ENCODE results near the gene WNT1.

Gene WNT1

GRCh38 chr12:49019443-49020324, 41.6 kb downstream of the WNT1 start:
- Histone ChIP-seq H3K4me3 (ENCODE audit: insufficient read depth in 1 of 2, low read depth in 1 of 2, low read length in 2 of 2) (no peak overlapping the region), H3K27me3 (ENCODE audit: control insufficient read depth in 1 of 2, insufficient read depth in 1 of 2, low read length in 2 of 2) (no peaks in the 10 kb centered on the region), H3K23ac (ENCODE audit: low read length in 2 of 2) (no peak overlapping the region), H2BK15ac (ENCODE audit: low read depth, poor library complexity, severe bottlenecking) (no peak overlapping the region), H3K9ac (ENCODE audit: low read length) (peak overlapping the region; percentile 98), H2BK12ac (ENCODE audit: low read length in 2 of 2) (no peak overlapping the region), H3K14ac (ENCODE audit: low read length in 2 of 2) (no peak overlapping the region), H4K8ac (ENCODE audit: low read length) (peak overlapping the region; percentile 45), H4K91ac (ENCODE audit: low read length) (no peak overlapping the region), H3K36me3 (ENCODE audit: control insufficient read depth in 1 of 2, insufficient read depth in 2 of 2, low read depth in 1 of 2, low read length in 2 of 2) (peaks cover 34 to 42% of the 10 kb centered on the region in 2 experiments), H2BK120ac (ENCODE audit: low read depth, low read length) (peak overlapping the region; percentile 59), H3K4me1 (ENCODE audit: control insufficient read depth, insufficient read depth, low read depth, low read length) (peaks cover 5% of the 10 kb centered on the region), H3K9me3 (ENCODE audit: control insufficient read depth, low read length) (no peaks in the 10 kb centered on the region), H3K4ac (ENCODE audit: low read depth in 1 of 2, low read length in 2 of 2) (no peak overlapping the region), H3K27ac (ENCODE audit: low read length, poor library complexity, severe bottlenecking) (no peak overlapping the region), H3K79me1 (replicated peaks; ENCODE audit: low read length, poor library complexity, severe bottlenecking) (peaks cover 26% of the 10 kb centered on the region), H2BK5ac (ENCODE audit: low read depth, low read length, poor library complexity, severe bottlenecking) (no peak overlapping the region), H3K4me2 (ENCODE audit: low read length, poor library complexity, severe bottlenecking) (no peak overlapping the region), H2AFZ (ENCODE audit: low read depth, low read length) (no peak overlapping the region), H2AK5ac (ENCODE audit: low read length, severe bottlenecking) (peak overlapping the region; percentile 51), H3K18ac (ENCODE audit: low read depth in 1 of 2, low read length in 2 of 2) (no peak overlapping the region)
- 84% methylated on average over 6 of the region's 10 CpGs for WGBS
- DNase-seq: peak; percentile 53

GRCh38 chr12:49020441-49020840, 42.3 kb downstream of the WNT1 start:
- no peak overlapping the region for H2BK15ac ChIP-seq (ENCODE audit: low read depth, poor library complexity, severe bottlenecking)
- DNase-seq: no peak
- H3K4me1 ChIP-seq (ENCODE audit: control insufficient read depth, insufficient read depth, low read depth, low read length): peaks cover 5% of the 10 kb centered on the region
- WGBS: 100% methylated on average over 1 of the region's 6 CpGs
- H3K4me2 ChIP-seq (ENCODE audit: low read length, poor library complexity, severe bottlenecking): no peak overlapping the region
- no peak overlapping the region for H3K18ac ChIP-seq (ENCODE audit: low read depth in 1 of 2, low read length in 2 of 2)
- H3K36me3 ChIP-seq (ENCODE audit: control insufficient read depth in 1 of 2, insufficient read depth in 2 of 2, low read depth in 1 of 2, low read length in 2 of 2): peaks cover 42 to 47% of the 10 kb centered on the region in 2 experiments
- H3K27me3 ChIP-seq (ENCODE audit: control insufficient read depth in 1 of 2, insufficient read depth in 1 of 2, low read length in 2 of 2): no peaks in the 10 kb centered on the region
- H3K14ac ChIP-seq (ENCODE audit: low read length in 2 of 2): no peak overlapping the region
- no peak overlapping the region for H2BK120ac ChIP-seq (ENCODE audit: low read depth, low read length)
- no peaks in the 10 kb centered on the region for H3K9me3 ChIP-seq (ENCODE audit: control insufficient read depth, low read length)
- H3K79me1 ChIP-seq (replicated peaks; ENCODE audit: low read length, poor library complexity, severe bottlenecking): peaks cover 25% of the 10 kb centered on the region
- no peak overlapping the region for H2BK12ac ChIP-seq (ENCODE audit: low read length in 2 of 2)
- no peak overlapping the region for H3K23ac ChIP-seq (ENCODE audit: low read length in 2 of 2)
- no peak overlapping the region for H4K8ac ChIP-seq (ENCODE audit: low read length)
- no peak overlapping the region for H3K4me3 ChIP-seq (ENCODE audit: insufficient read depth in 1 of 2, low read depth in 1 of 2, low read length in 2 of 2)
- H4K91ac ChIP-seq (ENCODE audit: low read length): no peak overlapping the region
- H3K9ac ChIP-seq (ENCODE audit: low read length): no peak overlapping the region
- H3K27ac ChIP-seq (ENCODE audit: low read length, poor library complexity, severe bottlenecking): no peak overlapping the region
- no peak overlapping the region for H2AK5ac ChIP-seq (ENCODE audit: low read length, severe bottlenecking)
- no peak overlapping the region for H3K4ac ChIP-seq (ENCODE audit: low read depth in 1 of 2, low read length in 2 of 2)
- H2AFZ ChIP-seq (ENCODE audit: low read depth, low read length): no peak overlapping the region
- H2BK5ac ChIP-seq (ENCODE audit: low read depth, low read length, poor library complexity, severe bottlenecking): no peak overlapping the region

GRCh38 chr12:49021292-49021915, 43.3 kb downstream of the WNT1 start:
- Histone ChIP-seq H3K27ac (ENCODE audit: low read length, poor library complexity, severe bottlenecking) (no peak overlapping the region), H2BK15ac (ENCODE audit: low read depth, poor library complexity, severe bottlenecking) (no peak overlapping the region), H2BK120ac (ENCODE audit: low read depth, low read length) (no peak overlapping the region), H3K36me3 (ENCODE audit: control insufficient read depth in 1 of 2, insufficient read depth in 2 of 2, low read depth in 1 of 2, low read length in 2 of 2) (peaks cover 51 to 53% of the 10 kb centered on the region in 2 experiments), H2BK5ac (ENCODE audit: low read depth, low read length, poor library complexity, severe bottlenecking) (no peak overlapping the region), H2BK12ac (ENCODE audit: low read length in 2 of 2) (no peak overlapping the region), H3K9me3 (ENCODE audit: control insufficient read depth, low read length) (no peaks in the 10 kb centered on the region), H3K14ac (ENCODE audit: low read length in 2 of 2) (no peak overlapping the region), H3K18ac (ENCODE audit: low read depth in 1 of 2, low read length in 2 of 2) (no peak overlapping the region), H3K4me3 (ENCODE audit: insufficient read depth in 1 of 2, low read depth in 1 of 2, low read length in 2 of 2) (no peak overlapping the region), H3K27me3 (ENCODE audit: control insufficient read depth in 1 of 2, insufficient read depth in 1 of 2, low read length in 2 of 2) (no peaks in the 10 kb centered on the region), H3K4ac (ENCODE audit: low read depth in 1 of 2, low read length in 2 of 2) (no peak overlapping the region), H3K4me2 (ENCODE audit: low read length, poor library complexity, severe bottlenecking) (no peak overlapping the region), H3K4me1 (ENCODE audit: control insufficient read depth, insufficient read depth, low read depth, low read length) (peaks cover 5% of the 10 kb centered on the region), H4K8ac (ENCODE audit: low read length) (no peak overlapping the region), H3K9ac (ENCODE audit: low read length) (no peak overlapping the region), H3K79me1 (replicated peaks; ENCODE audit: low read length, poor library complexity, severe bottlenecking) (peaks cover 19% of the 10 kb centered on the region), H2AFZ (ENCODE audit: low read depth, low read length) (no peak overlapping the region), H3K23ac (ENCODE audit: low read length in 2 of 2) (no peak overlapping the region), H4K91ac (ENCODE audit: low read length) (no peak overlapping the region), H2AK5ac (ENCODE audit: low read length, severe bottlenecking) (no peak overlapping the region)
- WGBS: 90% methylated on average over 7 of the region's 11 CpGs
- DNase-seq: no peak

- H2BK15ac ChIP-seq (ENCODE audit: low read depth, poor library complexity, severe bottlenecking): no peak overlapping the region
- no peak for DNase-seq
- H2BK12ac ChIP-seq (ENCODE audit: low read length in 2 of 2): no peak overlapping the region
- no peak overlapping the region for H3K23ac ChIP-seq (ENCODE audit: low read length in 2 of 2)
- H3K14ac ChIP-seq (ENCODE audit: low read length in 2 of 2): no peak overlapping the region
- H2BK120ac ChIP-seq (ENCODE audit: low read depth, low read length): no peak overlapping the region
- H3K4me3 ChIP-seq (ENCODE audit: insufficient read depth in 1 of 2, low read depth in 1 of 2, low read length in 2 of 2): no peak overlapping the region
- 96% methylated on average over 14 of the region's 15 CpGs for WGBS
- no peak overlapping the region for H3K4me2 ChIP-seq (ENCODE audit: low read length, poor library complexity, severe bottlenecking)
- no peak overlapping the region for H2AFZ ChIP-seq (ENCODE audit: low read depth, low read length)
- H3K4ac ChIP-seq (ENCODE audit: low read depth in 1 of 2, low read length in 2 of 2): no peak overlapping the region
- H4K91ac ChIP-seq (ENCODE audit: low read length): no peak overlapping the region
- no peaks in the 10 kb centered on the region for H3K27me3 ChIP-seq (ENCODE audit: control insufficient read depth in 1 of 2, insufficient read depth in 1 of 2, low read length in 2 of 2)
- peaks cover 64 to 66% of the 10 kb centered on the region in 2 experiments for H3K36me3 ChIP-seq (ENCODE audit: control insufficient read depth in 1 of 2, insufficient read depth in 2 of 2, low read depth in 1 of 2, low read length in 2 of 2)
- no peak overlapping the region for H2AK5ac ChIP-seq (ENCODE audit: low read length, severe bottlenecking)
- H3K27ac ChIP-seq (ENCODE audit: low read length, poor library complexity, severe bottlenecking): no peak overlapping the region
- peaks cover 19% of the 10 kb centered on the region for H3K79me1 ChIP-seq (replicated peaks; ENCODE audit: low read length, poor library complexity, severe bottlenecking)
- no peak overlapping the region for H3K18ac ChIP-seq (ENCODE audit: low read depth in 1 of 2, low read length in 2 of 2)
- H4K8ac ChIP-seq (ENCODE audit: low read length): no peak overlapping the region
- no peak overlapping the region for H2BK5ac ChIP-seq (ENCODE audit: low read depth, low read length, poor library complexity, severe bottlenecking)
- no peaks in the 10 kb centered on the region for H3K9me3 ChIP-seq (ENCODE audit: control insufficient read depth, low read length)
- peaks cover 1% of the 10 kb centered on the region for H3K4me1 ChIP-seq (ENCODE audit: control insufficient read depth, insufficient read depth, low read depth, low read length)
- H3K9ac ChIP-seq (ENCODE audit: low read length): no peak overlapping the region
These were observed 44.5 kb downstream of the WNT1 start for GRCh38 chr12:49022558-49023178.

Data from mesenchymal stem cell (in vitro differentiated cells and primary cell).